HepG2 (cell line): ENCODE data around the gene IKZF3.

Experiments
- HNRNPLL ChIP-seq: fragments of 200-400 bp; formaldehyde crosslinking; IDR thresholded peaks from 2 replicates; pipeline ENCODE4 v1.6.1; 2017; ENCODE audit warnings: mild to moderate bottlenecking, low read depth, low read length; ENCODE audit not compliant: poor library complexity, severe bottlenecking
- TBP ChIP-seq: sonication (generic); formaldehyde crosslinking; IDR thresholded peaks from 2 replicates; pipeline ENCODE4 v1.5.0; 2020; ENCODE audit warnings: missing genetic modification reagents
- THAP9 ChIP-seq: sonication (generic); formaldehyde crosslinking; IDR thresholded peaks from 2 replicates; pipeline ENCODE4; 2020; ENCODE audit warnings: missing genetic modification reagents, mild to moderate bottlenecking, borderline replicate concordance
- ZBTB21 ChIP-seq: sonication (generic); formaldehyde crosslinking; IDR thresholded peaks from 2 replicates; pipeline ENCODE4 v1.4.0; 2020; ENCODE audit warnings: missing genetic modification reagents

- TF ChIP-seq ZBTB21 (no peak), TBP (CRISPR knock-in tag) (no peak), HNRNPLL (no peak), THAP9 (no peak)
Observed at GRCh38 chr17:39745335-39746144, 118.6 kb downstream of the IKZF3 start.
